ENCODE measurements around the gene PPP6R3. TPM values are rescaled to one million over a fixed set of nuclear protein-coding genes. Genes with fewer than 3 reads are reported as not detected.

The PPP6R3 gene
- total and polyA plus RNA-seq, 5 experiments from 2014 or later, result 44.0 to 169 (median 46.6) TPM

GRCh38 chr11:68560216-68560615 lies 99.7 kb downstream of the PPP6R3 start:
- Mint-ChIP-seq H3K4me1 (peaks cover 3 to 22% (median 5%) of the 10 kb centered on the region in 4 donors), H3K27ac (peak overlapping the region in 1 of 10 donors; percentile 7), H3K36me3 (peaks cover 0 to 88% (median 28%) of the 10 kb centered on the region in 3 donors), H3K4me3 (no peak overlapping the region), H3K27me3 (no peaks in the 10 kb centered on the region), H3K9me3 (no peaks in the 10 kb centered on the region)
- DNase-seq, result no peak
- ATAC-seq, result no peak
- POLR2A ChIA-PET, result no interaction called here

GRCh38 chr11:68563454-68563853 lies 102.9 kb downstream of the PPP6R3 start:
- peaks cover 3 to 93% (median 37%) of the 10 kb centered on the region in 3 donors for H3K36me3 Mint-ChIP-seq
- DNase-seq, result no peak
- H3K4me1 Mint-ChIP-seq, result peaks cover 11 to 40% (median 20%) of the 10 kb centered on the region in 4 donors
- H3K4me3 Mint-ChIP-seq, result no peak overlapping the region
- peak overlapping the region in 2 of 10 donors; percentile 1 to 4 for H3K27ac Mint-ChIP-seq
- H3K9me3 Mint-ChIP-seq, result no peaks in the 10 kb centered on the region
- POLR2A ChIA-PET, result no interaction called here
- H3K27me3 Mint-ChIP-seq, result no peaks in the 10 kb centered on the region
- no peak for ATAC-seq

GRCh38 chr11:68564261-68564660 lies 103.7 kb downstream of the PPP6R3 start:
- POLR2A ChIA-PET, result no interaction called here
- DNase-seq (no peak), ATAC-seq (no peak)
- H3K27ac Mint-ChIP-seq, result no peak overlapping the region
- H3K9me3 Mint-ChIP-seq, result no peaks in the 10 kb centered on the region
- H3K36me3 Mint-ChIP-seq, result peaks cover 3 to 93% (median 36%) of the 10 kb centered on the region in 3 donors
- H3K4me3 Mint-ChIP-seq, result no peak overlapping the region
- peaks cover 11 to 43% (median 25%) of the 10 kb centered on the region in 4 donors for H3K4me1 Mint-ChIP-seq
- no peaks in the 10 kb centered on the region for H3K27me3 Mint-ChIP-seq

GRCh38 chr11:68565768-68566167 lies 105.2 kb downstream of the PPP6R3 start:
- H3K27ac Mint-ChIP-seq, result peak overlapping the region in 4 of 10 donors; percentile 4 to 82 (median 34)
- no peak for ATAC-seq

GRCh38 chr11:68567553-68567952 lies 107.0 kb downstream of the PPP6R3 start:
- Mint-ChIP-seq H3K36me3 (peaks cover 3 to 98% (median 36%) of the 10 kb centered on the region in 3 donors), H3K27me3 (no peaks in the 10 kb centered on the region), H3K27ac (peak overlapping the region in 3 of 10 donors; percentile 7 to 49 (median 28)), H3K9me3 (no peaks in the 10 kb centered on the region), H3K4me1 (peaks cover 17 to 46% (median 32%) of the 10 kb centered on the region in 4 donors), H3K4me3 (no peak overlapping the region)
- ATAC-seq, result no peak
- POLR2A ChIA-PET, result no interaction called here
- DNase-seq, result no peak

More at GRCh38 chr11:68565768-68566167, 105.2 kb downstream of the PPP6R3 start:
- Mint-ChIP-seq H3K27me3 (no peaks in the 10 kb centered on the region), H3K4me1 (peaks cover 13 to 44% (median 32%) of the 10 kb centered on the region in 4 donors), H3K9me3 (no peaks in the 10 kb centered on the region), H3K4me3 (no peak overlapping the region), H3K36me3 (peaks cover 3 to 97% (median 33%) of the 10 kb centered on the region in 3 donors)
- POLR2A ChIA-PET, result no interaction called here
- DNase-seq, result no peak

- DNase-seq (peak in 2 of 10 donors; percentile 5 to 9), ATAC-seq (peak; percentile 45 to 47)
- Mint-ChIP-seq H3K4me1 (peaks cover 17 to 50% (median 35%) of the 10 kb centered on the region in 4 donors), H3K27me3 (no peaks in the 10 kb centered on the region), H3K9me3 (no peaks in the 10 kb centered on the region), H3K36me3 (peaks cover 3 to 100% (median 41%) of the 10 kb centered on the region in 3 donors), H3K27ac (no peak overlapping the region), H3K4me3 (no peak overlapping the region)
- POLR2A ChIA-PET, result no interaction called here
Measured at GRCh38 chr11:68569357-68569756, 108.8 kb downstream of the PPP6R3 start.

GRCh38 chr11:68570691-68571090 lies 110.1 kb downstream of the PPP6R3 start:
- ATAC-seq, result no peak
- peaks cover 14 to 44% (median 32%) of the 10 kb centered on the region in 4 donors for H3K4me1 Mint-ChIP-seq
- H3K36me3 Mint-ChIP-seq, result peaks cover 3 to 100% (median 32%) of the 10 kb centered on the region in 3 donors
- no peaks in the 10 kb centered on the region for H3K27me3 Mint-ChIP-seq
- no peaks in the 10 kb centered on the region for H3K9me3 Mint-ChIP-seq
- POLR2A ChIA-PET, result no interaction called here
- no peak for DNase-seq
- peak overlapping the region in 1 of 10 donors; percentile 64 for H3K27ac Mint-ChIP-seq
- H3K4me3 Mint-ChIP-seq, result no peak overlapping the region

GRCh38 chr11:68574308-68574707 lies 113.8 kb downstream of the PPP6R3 start:
- no peaks in the 10 kb centered on the region for H3K9me3 Mint-ChIP-seq
- H3K27ac Mint-ChIP-seq, result peak overlapping the region in 1 of 10 donors; percentile 23
- peaks cover 0 to 100% (median 21%) of the 10 kb centered on the region in 3 donors for H3K36me3 Mint-ChIP-seq
- no peak overlapping the region for H3K4me3 Mint-ChIP-seq
- peaks cover 6 to 19% (median 12%) of the 10 kb centered on the region in 4 donors for H3K4me1 Mint-ChIP-seq
- POLR2A ChIA-PET, result no interaction called here
- H3K27me3 Mint-ChIP-seq, result no peaks in the 10 kb centered on the region
- ATAC-seq (no peak), DNase-seq (no peak)

GRCh38 chr11:68575025-68575665 lies 114.6 kb downstream of the PPP6R3 start:
- POLR2A ChIA-PET, result no interaction called here
- H3K27ac Mint-ChIP-seq, result no peak overlapping the region
- ATAC-seq, result no peak

GRCh38 chr11:68579455-68579854 lies 118.9 kb downstream of the PPP6R3 start:
- Mint-ChIP-seq H3K27ac (peak overlapping the region in 1 of 10 donors; percentile 51), H3K36me3 (peaks cover 0 to 97% (median 7%) of the 10 kb centered on the region in 3 donors), H3K27me3 (no peaks in the 10 kb centered on the region), H3K9me3 (no peaks in the 10 kb centered on the region), H3K4me1 (peaks cover 7 to 14% (median 10%) of the 10 kb centered on the region in 4 donors), H3K4me3 (no peak overlapping the region)
- POLR2A ChIA-PET, result no interaction called here
- ATAC-seq (no peak), DNase-seq (no peak)

More at GRCh38 chr11:68575025-68575665, 114.6 kb downstream of the PPP6R3 start:
- Mint-ChIP-seq H3K27me3 (no peaks in the 10 kb centered on the region), H3K36me3 (peaks cover 0 to 100% (median 21%) of the 10 kb centered on the region in 3 donors), H3K4me1 (peaks cover 4 to 19% (median 12%) of the 10 kb centered on the region in 4 donors), H3K9me3 (no peaks in the 10 kb centered on the region), H3K4me3 (no peak overlapping the region)
- no peak for DNase-seq

GRCh38 chr11:68581439-68581838 lies 120.9 kb downstream of the PPP6R3 start:
- POLR2A ChIA-PET, result no interaction called here
- DNase-seq (no peak), ATAC-seq (no peak)
- no peaks in the 10 kb centered on the region for H3K9me3 Mint-ChIP-seq
- peaks cover 0 to 93% (median 6%) of the 10 kb centered on the region in 3 donors for H3K36me3 Mint-ChIP-seq
- no peak overlapping the region for H3K4me3 Mint-ChIP-seq
- peaks cover 7 to 12% (median 10%) of the 10 kb centered on the region in 4 donors for H3K4me1 Mint-ChIP-seq
- peak overlapping the region in 1 of 10 donors; percentile 1 for H3K27ac Mint-ChIP-seq
- H3K27me3 Mint-ChIP-seq, result no peaks in the 10 kb centered on the region

- DNase-seq (no peak), ATAC-seq (no peak)
- Mint-ChIP-seq H3K9me3 (no peaks in the 10 kb centered on the region), H3K4me3 (no peak overlapping the region), H3K27me3 (no peaks in the 10 kb centered on the region), H3K4me1 (peaks cover 7 to 12% (median 10%) of the 10 kb centered on the region in 4 donors), H3K27ac (no peak overlapping the region), H3K36me3 (peaks cover 0 to 92% (median 7%) of the 10 kb centered on the region in 3 donors)
- POLR2A ChIA-PET, result no interaction called here
Measured at GRCh38 chr11:68581901-68582300, 121.3 kb downstream of the PPP6R3 start.

- no peak for ATAC-seq
- Mint-ChIP-seq H3K4me1 (peaks cover 7 to 12% (median 10%) of the 10 kb centered on the region in 4 donors), H3K4me3 (no peak overlapping the region), H3K27me3 (no peaks in the 10 kb centered on the region), H3K36me3 (peaks cover 0 to 92% (median 13%) of the 10 kb centered on the region in 3 donors), H3K9me3 (no peaks in the 10 kb centered on the region), H3K27ac (peak overlapping the region in 1 of 10 donors; percentile 44)
- POLR2A ChIA-PET, result no interaction called here
- no peak for DNase-seq
Measured at GRCh38 chr11:68582416-68583040, 122.0 kb downstream of the PPP6R3 start.

All from naive thymus-derived CD8-positive, alpha-beta T cell (primary cell).